Osteoblast (primary cell): ENCODE data around the gene HINT3. TPM values are rescaled to one million over a fixed set of nuclear protein-coding genes. Genes with fewer than 3 reads are reported as not detected.
"Not testable (repeated sequence)": the region's sequence is repeated elsewhere in the genome, so short reads cannot be mapped to it uniquely, and the experiment has no call there.

ENCODE experiments used
- DNase-seq: peaks from one replicate; pipeline ENCODE4 v3.0.0; 2011; ENCODE audit warnings: low spot score, mixed read lengths; ENCODE audit not compliant: insufficient read length; ENCODE audit errors: missing footprints
- H2AFZ ChIP-seq: 2 replicates; pipeline ENCODE4 v1.6.0; 2011; ENCODE audit warnings: mild to moderate bottlenecking, low read length
- H3K27ac ChIP-seq: 2 replicates; pipeline ENCODE4 v1.5.1; 2011; ENCODE audit warnings: mild to moderate bottlenecking, low read depth, low read length, moderate library complexity
- H3K27me3 ChIP-seq: 2 replicates; pipeline ENCODE4 v1.6.0; 2012; ENCODE audit warnings: mild to moderate bottlenecking, control low read depth, inconsistent platforms, low read length, moderate library complexity; ENCODE audit not compliant: insufficient read depth
- H3K36me3 ChIP-seq: 2 replicates; pipeline ENCODE4 v1.5.1; 2011; ENCODE audit warnings: mild to moderate bottlenecking, low read length, control low read depth, moderate library complexity; ENCODE audit not compliant: insufficient read depth
- H3K4me1 ChIP-seq: 2 replicates; pipeline ENCODE4 v1.5.1; 2011; ENCODE audit warnings: mild to moderate bottlenecking, low read length, control low read depth, moderate library complexity; ENCODE audit not compliant: insufficient read depth
- H3K4me2 ChIP-seq: 2 replicates; pipeline ENCODE4 v1.6.0; 2011; ENCODE audit warnings: mild to moderate bottlenecking, low read length; ENCODE audit not compliant: insufficient read depth
- H3K4me3 ChIP-seq: fragments of 200-600 bp; sonication (generic); 3 replicates; pipeline ENCODE4 v1.5.1; 2012; ENCODE audit warnings: mild to moderate bottlenecking, low read length, inconsistent platforms; ENCODE audit not compliant: insufficient read depth
- H3K79me2 ChIP-seq: 2 replicates; pipeline ENCODE4 v1.6.0; 2012; ENCODE audit warnings: mild to moderate bottlenecking, low read length, control low read depth, inconsistent platforms; ENCODE audit not compliant: insufficient read depth
- H3K9me3 ChIP-seq: 2 replicates; pipeline ENCODE4 v1.5.1; 2011; ENCODE audit warnings: low read depth, low read length, control low read depth
- H4K20me1 ChIP-seq: 2 replicates; pipeline ENCODE4 v1.6.0; 2012; ENCODE audit warnings: mild to moderate bottlenecking, low read length, control low read depth; ENCODE audit not compliant: insufficient read depth
- total RNA-seq: library from RNA; depleted of rRNA; stranded (reverse); fragments of >200 nt; gene quantifications from 2 replicates; pipeline ENCODE4 v1.2.3, GENCODE V29; 2012
- TF ChIP-seq, protein P1 (sequence below): IDR thresholded peaks from 2 replicates; pipeline ENCODE4 v1.5.1; 2011; ENCODE audit warnings: mild to moderate bottlenecking, low read depth, low read length, moderate library complexity; ENCODE audit errors: extremely low read depth

HINT3 gene
- total RNA-seq, 1 donor = 30.4 TPM

- H3K79me2 ChIP-seq = no peaks in the 10 kb centered on the region
- no peak for DNase-seq
- TF ChIP-seq, protein P1, sequence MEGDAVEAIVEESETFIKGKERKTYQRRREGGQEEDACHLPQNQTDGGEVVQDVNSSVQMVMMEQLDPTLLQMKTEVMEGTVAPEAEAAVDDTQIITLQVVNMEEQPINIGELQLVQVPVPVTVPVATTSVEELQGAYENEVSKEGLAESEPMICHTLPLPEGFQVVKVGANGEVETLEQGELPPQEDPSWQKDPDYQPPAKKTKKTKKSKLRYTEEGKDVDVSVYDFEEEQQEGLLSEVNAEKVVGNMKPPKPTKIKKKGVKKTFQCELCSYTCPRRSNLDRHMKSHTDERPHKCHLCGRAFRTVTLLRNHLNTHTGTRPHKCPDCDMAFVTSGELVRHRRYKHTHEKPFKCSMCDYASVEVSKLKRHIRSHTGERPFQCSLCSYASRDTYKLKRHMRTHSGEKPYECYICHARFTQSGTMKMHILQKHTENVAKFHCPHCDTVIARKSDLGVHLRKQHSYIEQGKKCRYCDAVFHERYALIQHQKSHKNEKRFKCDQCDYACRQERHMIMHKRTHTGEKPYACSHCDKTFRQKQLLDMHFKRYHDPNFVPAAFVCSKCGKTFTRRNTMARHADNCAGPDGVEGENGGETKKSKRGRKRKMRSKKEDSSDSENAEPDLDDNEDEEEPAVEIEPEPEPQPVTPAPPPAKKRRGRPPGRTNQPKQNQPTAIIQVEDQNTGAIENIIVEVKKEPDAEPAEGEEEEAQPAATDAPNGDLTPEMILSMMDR = no peak
- no peaks in the 10 kb centered on the region for H3K27me3 ChIP-seq
- no peaks in the 10 kb centered on the region for H4K20me1 ChIP-seq
- H3K4me1 ChIP-seq = peaks cover 62% of the 10 kb centered on the region
- no peaks in the 10 kb centered on the region for H3K9me3 ChIP-seq
- no peaks in the 10 kb centered on the region for H3K36me3 ChIP-seq
- peak overlapping the region; percentile 98 for H3K27ac ChIP-seq
- H3K4me2 ChIP-seq = no peak overlapping the region
- H3K4me3 ChIP-seq = no peak overlapping the region
- no peak overlapping the region for H2AFZ ChIP-seq
Observed at GRCh38 chr6:125948455-125948854, 8.1 kb upstream of the HINT3 start.

DNA sequence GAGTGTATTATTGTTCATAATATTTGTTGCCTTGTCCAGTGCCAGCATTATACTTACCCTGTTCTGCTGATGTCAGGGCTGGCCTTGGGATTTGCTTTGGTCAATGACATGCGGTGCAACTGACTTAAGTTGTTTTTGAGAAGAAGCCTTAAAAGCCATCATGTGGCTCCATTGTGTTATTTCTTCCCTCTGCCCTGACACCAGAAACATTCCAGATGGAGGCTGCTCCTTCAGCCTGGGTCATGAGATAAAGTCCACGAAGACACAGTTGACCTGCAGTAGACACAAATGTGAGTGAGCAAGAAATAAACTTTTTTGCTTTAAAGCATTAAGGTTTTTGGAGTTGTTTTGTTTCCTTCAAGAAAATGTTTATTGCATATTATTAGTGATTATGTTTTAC is 7.5 kb upstream of the HINT3 start:
- Histone ChIP-seq H4K20me1 (no peaks in the 10 kb centered on the region), H3K9me3 (no peaks in the 10 kb centered on the region), H2AFZ (no peak overlapping the region), H3K27ac (peak overlapping the region; percentile 98), H3K27me3 (no peaks in the 10 kb centered on the region), H3K36me3 (no peaks in the 10 kb centered on the region), H3K4me1 (peaks cover 59% of the 10 kb centered on the region), H3K4me2 (no peak overlapping the region), H3K79me2 (no peaks in the 10 kb centered on the region), H3K4me3 (no peak overlapping the region)
- no peak for DNase-seq
- TF ChIP-seq, protein P1 = no peak

DNA sequence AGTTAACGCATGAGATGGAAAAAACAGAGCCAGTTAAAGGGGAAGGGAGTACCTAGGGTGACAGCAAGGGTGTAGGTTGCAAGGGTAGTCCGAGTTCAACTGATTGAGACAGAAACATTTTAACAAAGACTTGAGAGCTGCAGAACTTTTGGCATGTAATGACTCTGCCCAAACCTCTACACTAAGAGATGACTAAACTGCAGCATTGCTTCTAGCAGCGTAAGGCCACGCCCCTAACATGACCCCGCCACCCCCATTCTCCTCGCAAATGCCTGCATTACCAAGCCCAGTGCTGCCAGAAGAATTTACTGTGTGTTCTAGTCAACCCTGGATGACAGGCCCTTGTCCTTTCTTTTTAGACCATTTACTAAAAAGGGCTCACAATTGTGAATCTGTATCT is 6.3 kb upstream of the HINT3 start:
- H3K27me3 ChIP-seq = peaks cover 4% of the 10 kb centered on the region
- H4K20me1 ChIP-seq = no peaks in the 10 kb centered on the region
- H2AFZ ChIP-seq = peak overlapping the region; percentile 7
- no peaks in the 10 kb centered on the region for H3K9me3 ChIP-seq
- H3K4me3 ChIP-seq = no peak overlapping the region
- H3K36me3 ChIP-seq = no peaks in the 10 kb centered on the region
- H3K27ac ChIP-seq = peak overlapping the region; percentile 47
- TF ChIP-seq, protein P1 = no peak
- H3K4me2 ChIP-seq = no peak overlapping the region
- peak; percentile 84 for DNase-seq
- no peaks in the 10 kb centered on the region for H3K79me2 ChIP-seq
- H3K4me1 ChIP-seq = peaks cover 46% of the 10 kb centered on the region

GRCh38 chr6:125950716-125951115 is 5.9 kb upstream of the HINT3 start:
- not testable (repeated sequence) for H3K27me3 ChIP-seq, DNase-seq, H3K79me2 ChIP-seq, H3K9me3 ChIP-seq, H3K36me3 ChIP-seq, H3K4me3 ChIP-seq, H4K20me1 ChIP-seq, H3K4me2 ChIP-seq
- Histone ChIP-seq H3K27ac (peak overlapping the region; percentile 47), H3K4me1 (peaks cover 42% of the 10 kb centered on the region), H2AFZ (peak overlapping the region; percentile 7)

- DNase-seq = no peak
- H3K36me3 ChIP-seq = no peaks in the 10 kb centered on the region
- no peaks in the 10 kb centered on the region for H4K20me1 ChIP-seq
- H2AFZ ChIP-seq = no peak overlapping the region
- H3K9me3 ChIP-seq = no peaks in the 10 kb centered on the region
- TF ChIP-seq, protein P1 = no peak
- no peak overlapping the region for H3K4me3 ChIP-seq
- H3K27me3 ChIP-seq = peaks cover 4% of the 10 kb centered on the region
- no peak overlapping the region for H3K27ac ChIP-seq
- H3K4me1 ChIP-seq = peaks cover 42% of the 10 kb centered on the region
- no peaks in the 10 kb centered on the region for H3K79me2 ChIP-seq
- H3K4me2 ChIP-seq = no peak overlapping the region
Observed at GRCh38 chr6:125951323-125951722, 5.2 kb upstream of the HINT3 start.
